Erythroblast (primary cell): ENCODE results near the gene BEAN1.
"Not testable (repeated sequence)": the region's sequence is repeated elsewhere in the genome, so short reads cannot be mapped to it uniquely, and the experiment has no call there.

Source experiments
- DNase-seq, 2 experiments: peaks; one replicate each; lab custom pipeline; 2025; lab: John Stamatoyannopoulos, UW
- GATA1 ChIP-seq: IDR thresholded peaks from 2 replicates; pipeline ENCODE4 v1.6.1; 2011; ENCODE audit warnings: low read depth, mild to moderate bottlenecking, control low read depth, low read length, moderate library complexity
- POLR2A ChIP-seq: IDR thresholded peaks from 2 replicates; pipeline ENCODE4 v1.6.1; 2011; ENCODE audit warnings: mild to moderate bottlenecking, low read length

BEAN1 gene

DNA sequence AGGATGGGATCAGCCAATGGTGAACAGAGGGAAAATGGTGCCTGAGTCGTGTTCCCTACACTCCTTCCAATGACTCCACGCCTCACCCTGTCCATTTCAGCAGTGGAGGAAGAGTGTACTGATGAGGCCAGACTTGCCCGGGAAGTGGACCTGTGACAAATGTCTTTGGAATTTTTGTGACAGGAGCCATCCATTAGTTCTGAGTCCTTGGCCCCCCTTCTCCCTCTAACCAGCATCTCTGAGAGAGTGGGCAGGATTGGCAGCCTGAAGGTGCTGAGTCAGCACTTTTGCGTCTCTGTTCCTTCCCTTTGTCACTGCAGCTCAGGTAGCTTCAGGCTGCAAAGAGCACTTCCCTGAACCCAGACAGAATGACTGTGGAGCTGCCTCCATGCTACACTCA, 30.8 kb downstream of the BEAN1 start:
- TF ChIP-seq GATA1: no peak
- TF ChIP-seq POLR2A: no peak
- DNase-seq: no peak

GRCh38 chr16:66458292-66458691, 31.2 kb downstream of the BEAN1 start:
- no peak for DNase-seq
- TF ChIP-seq GATA1 (no peak), POLR2A (no peak)

GRCh38 chr16:66458853-66459252, 31.8 kb downstream of the BEAN1 start:
- TF ChIP-seq GATA1: no peak
- no peak for TF ChIP-seq POLR2A
- no peak for DNase-seq

DNA sequence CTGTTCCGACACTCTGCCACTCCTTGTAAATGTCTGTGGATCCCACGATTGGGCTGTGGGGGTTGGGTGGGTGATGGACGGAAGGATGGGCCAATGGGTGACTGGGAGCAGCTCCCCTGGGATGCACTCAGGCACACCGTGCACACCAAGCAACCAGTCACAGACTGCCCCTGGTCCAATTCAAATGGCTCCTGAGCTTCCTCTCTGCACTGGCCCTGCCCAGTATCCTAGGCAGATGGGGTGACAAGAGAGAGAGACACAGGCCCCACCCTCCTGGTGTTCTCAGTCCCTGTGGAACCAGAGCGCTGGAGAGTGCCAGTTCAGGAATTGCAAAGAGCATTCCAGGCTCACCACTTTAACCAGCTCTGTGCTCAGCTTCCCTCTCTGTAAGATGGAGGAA, 32.8 kb downstream of the BEAN1 start:
- DNase-seq: no peak
- TF ChIP-seq GATA1: no peak
- no peak for TF ChIP-seq POLR2A

DNA sequence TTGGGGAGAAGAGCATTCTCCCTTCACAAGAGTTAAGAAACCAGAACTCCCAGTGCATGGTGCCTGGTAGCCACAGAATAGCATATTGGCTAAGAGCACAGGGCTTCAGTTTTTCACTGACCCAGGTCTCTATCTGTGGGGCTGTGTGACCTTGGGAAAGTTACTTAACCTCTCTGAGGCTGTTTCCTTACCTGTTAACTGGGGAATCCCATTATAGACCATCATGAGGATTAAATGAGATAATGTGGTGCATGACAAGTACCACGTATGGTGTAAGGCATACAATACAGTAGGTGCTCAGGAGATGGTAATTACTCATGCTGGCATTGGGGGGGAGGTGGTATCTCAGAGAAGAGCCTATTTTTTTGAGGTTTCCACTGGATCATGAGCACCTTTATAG, 33.6 kb downstream of the BEAN1 start:
- no peak for TF ChIP-seq GATA1
- TF ChIP-seq POLR2A: no peak
- no peak for DNase-seq

DNA sequence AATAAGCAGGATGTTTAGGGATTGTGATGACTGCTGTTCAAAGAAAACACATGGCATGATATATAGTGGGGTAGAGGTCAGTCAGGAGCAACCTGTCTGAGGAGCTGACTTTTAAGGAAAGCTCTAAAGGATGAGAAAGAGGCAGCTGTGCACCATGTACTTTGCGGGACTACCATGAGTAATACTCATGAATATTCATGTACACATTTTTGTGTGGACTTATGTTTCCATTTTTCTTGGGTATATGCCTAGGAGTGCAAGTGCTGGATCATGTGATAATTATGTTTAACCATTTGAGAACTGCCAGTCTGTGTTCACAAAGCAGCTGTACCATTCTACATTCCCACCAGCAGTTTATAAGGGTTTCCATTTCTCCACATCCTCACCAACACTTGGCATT, 35.8 kb downstream of the BEAN1 start:
- no peak for DNase-seq
- TF ChIP-seq GATA1 (no peak), POLR2A (no peak)

DNA sequence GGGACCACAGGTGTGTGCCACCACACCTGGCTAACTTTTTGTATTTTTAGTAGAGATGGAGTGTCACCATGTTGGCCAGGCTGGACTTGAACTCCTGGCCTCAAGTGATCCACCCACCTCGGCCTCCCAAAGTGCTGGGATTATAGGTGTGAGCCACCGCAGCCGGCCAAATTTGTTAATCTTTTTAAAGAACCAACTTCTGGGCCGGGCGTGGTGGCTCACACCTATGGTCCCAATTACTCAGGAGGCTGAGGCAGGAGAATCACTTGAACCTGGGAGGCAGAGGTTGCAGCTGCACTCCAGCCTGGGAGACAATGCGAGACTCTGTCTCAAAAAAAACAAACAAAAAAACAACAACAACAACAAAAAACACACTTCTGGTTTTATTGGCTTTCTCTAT, 38.9 kb downstream of the BEAN1 start:
- DNase-seq: not testable (repeated sequence)

- DNase-seq: not testable (repeated sequence)
Measured at GRCh38 chr16:66466636-66467035, 39.5 kb downstream of the BEAN1 start.

GRCh38 chr16:66467611-66468010, 40.5 kb downstream of the BEAN1 start:
- TF ChIP-seq GATA1 (no peak), POLR2A (no peak)
- DNase-seq: no peak

DNA sequence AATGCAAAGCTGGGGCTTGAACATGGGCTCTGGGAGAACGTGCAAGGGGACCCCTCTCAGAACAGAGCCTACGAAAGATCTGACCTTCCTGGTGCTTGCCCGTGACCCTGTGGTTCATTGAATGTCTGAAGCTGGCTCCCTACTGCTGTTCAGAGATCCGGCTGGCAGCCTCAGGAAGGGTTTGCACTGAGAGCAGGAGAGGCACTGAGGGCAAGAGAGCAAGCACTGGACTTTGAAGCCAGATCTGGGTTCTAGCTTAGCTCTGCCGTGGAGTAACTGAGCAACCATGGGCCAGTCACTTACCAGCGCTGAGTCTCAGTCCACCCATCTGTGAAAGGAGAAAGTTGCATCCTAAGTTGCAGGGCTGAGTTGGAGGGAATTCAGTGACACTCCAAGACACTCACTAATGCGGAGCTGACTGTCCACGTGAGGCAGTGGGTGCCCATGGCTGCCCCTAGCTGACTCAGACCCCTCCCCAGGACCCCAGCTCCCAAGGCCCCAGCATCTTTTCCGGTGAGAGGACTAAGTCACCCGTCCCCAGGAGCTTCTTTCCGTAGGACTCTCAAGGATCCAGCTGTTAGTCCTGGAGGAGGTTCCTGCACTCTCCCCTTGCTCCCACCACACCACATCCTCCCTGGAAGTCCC, 41.3 kb downstream of the BEAN1 start:
- no peak for TF ChIP-seq POLR2A
- no peak for TF ChIP-seq GATA1
- DNase-seq: no peak

GRCh38 chr16:66469291-66469946, 42.3 kb downstream of the BEAN1 start:
- DNase-seq: no peak
- TF ChIP-seq GATA1 (no peak), POLR2A (no peak)

DNA sequence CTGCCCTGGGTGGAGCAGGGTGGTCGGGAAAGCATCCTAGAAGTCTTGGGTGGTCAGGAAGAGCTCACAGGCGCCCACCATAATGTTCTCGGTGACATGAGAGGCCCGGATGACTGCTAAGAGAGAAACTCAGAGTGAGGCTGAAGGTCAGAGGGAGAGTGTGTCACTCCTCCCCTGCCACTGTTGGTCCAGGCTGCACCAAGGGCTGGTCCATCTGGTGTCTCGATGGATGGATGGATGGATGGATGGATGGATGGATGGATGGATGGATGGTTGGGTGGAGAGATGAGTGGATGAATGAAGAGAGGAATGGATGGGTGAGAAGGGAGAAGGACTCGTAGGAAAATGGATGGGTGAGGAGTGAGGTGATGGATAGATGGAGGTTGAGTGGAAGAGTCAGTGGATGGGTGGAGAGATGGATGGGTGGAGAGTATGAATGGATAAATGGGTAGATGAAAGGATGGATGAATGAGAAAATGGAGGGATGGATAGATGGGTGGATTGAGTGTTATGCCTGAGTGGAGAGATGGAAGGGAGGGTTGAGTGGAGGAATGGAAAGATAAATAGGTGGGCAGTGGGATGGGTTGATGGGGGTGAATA, 43.0 kb downstream of the BEAN1 start:
- TF ChIP-seq GATA1 (no peak), POLR2A (no peak)
- no peak for DNase-seq

DNA sequence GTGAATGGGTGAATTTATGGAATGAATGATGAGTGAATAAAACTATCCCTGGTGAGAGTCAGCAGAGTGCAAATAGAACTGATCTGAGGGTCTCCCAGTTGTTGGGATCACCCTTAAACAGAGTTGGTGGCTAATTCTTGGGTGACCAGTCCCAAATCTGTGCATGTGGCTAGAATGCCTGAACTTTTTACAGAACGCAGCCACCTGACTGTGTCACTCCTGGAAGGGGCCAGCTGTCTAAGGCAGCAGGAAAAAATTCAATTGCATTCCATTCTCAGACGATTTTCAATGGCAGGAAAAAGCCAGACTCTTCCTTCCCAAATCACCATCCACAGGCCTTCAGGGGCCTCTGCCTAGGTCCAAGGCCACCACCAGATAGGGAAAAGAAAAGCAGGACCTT, 43.5 kb downstream of the BEAN1 start:
- TF ChIP-seq POLR2A (no peak), GATA1 (no peak)
- DNase-seq: no peak

DNA sequence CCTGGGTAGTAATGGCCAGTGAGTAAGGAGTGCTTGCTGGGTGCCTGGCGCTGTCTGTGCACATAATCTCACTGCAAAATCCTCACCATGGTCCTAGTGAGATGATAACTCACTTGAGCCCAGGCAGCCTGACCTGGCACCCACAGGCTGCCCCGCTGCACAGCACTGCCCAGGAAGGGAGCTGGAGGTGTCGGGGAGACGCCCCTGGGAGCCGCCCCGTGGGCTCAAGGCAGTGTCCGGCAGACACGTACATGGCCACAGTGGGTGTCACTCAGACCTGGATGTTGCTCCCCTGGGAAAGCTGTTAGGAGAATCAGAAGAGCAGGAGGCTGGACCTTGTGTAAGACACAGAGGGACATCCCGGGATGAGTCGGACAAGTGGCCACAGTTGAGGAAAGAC, 44.2 kb downstream of the BEAN1 start:
- no peak for DNase-seq
- TF ChIP-seq POLR2A (no peak), GATA1 (no peak)

GRCh38 chr16:66471716-66472393, 44.8 kb downstream of the BEAN1 start:
- DNase-seq: no peak
- no peak for TF ChIP-seq GATA1
- TF ChIP-seq POLR2A: no peak
